HG02571 (cell line): ENCODE measurements around the gene TSPAN14.
"Not testable (repeated sequence)": the region's sequence is repeated elsewhere in the genome, so short reads cannot be mapped to it uniquely, and the experiment has no call there.

ENCODE experiments used
- ATAC-seq: cut with Tn5 transposase; IDR thresholded peaks from one replicate; pipeline ENCODE4 v1.9.1; 2021; ENCODE audit warnings: mild to moderate bottlenecking, moderate library complexity; ENCODE audit not compliant: unreplicated experiment

TSPAN14 gene, protein sequence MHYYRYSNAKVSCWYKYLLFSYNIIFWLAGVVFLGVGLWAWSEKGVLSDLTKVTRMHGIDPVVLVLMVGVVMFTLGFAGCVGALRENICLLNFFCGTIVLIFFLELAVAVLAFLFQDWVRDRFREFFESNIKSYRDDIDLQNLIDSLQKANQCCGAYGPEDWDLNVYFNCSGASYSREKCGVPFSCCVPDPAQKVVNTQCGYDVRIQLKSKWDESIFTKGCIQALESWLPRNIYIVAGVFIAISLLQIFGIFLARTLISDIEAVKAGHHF

DNA sequence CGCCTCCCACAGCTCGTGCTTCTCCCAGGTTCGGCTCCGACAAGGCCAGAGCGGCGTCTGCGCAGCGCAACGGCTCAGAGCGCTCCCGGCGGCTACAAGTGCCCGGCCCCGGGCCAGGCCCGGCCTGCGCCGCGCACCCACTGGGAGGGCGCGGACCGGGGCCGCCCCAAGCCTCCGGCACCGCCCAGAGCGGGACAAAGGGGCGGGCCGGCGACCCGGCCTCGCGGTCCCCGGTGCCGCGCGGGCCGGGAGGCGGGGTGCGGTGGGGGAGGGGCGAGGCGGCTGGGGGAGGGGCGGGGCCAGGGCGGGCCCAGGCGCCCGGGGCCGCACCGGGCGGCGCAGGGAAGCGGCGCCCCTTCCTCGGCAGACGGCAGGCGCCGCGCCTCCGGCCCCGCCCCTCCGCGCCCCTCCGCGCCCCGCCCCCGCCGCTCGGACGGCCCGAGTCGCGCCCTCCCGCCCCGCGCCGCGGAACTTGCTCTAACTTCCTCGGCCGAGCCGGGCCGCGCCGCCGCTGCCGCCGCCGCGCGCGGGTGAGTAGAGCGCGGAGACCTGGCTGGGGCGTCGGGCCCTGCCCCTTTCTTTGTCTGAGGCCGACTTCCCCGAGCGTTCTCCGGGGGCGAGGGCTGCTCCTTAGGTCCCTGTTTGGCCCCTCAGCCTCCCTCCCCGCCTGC, at the start of gene TSPAN14:
Gene TSPAN14 (plus strand): TSS at position 469 of the 671 bp plus-strand sequence. CDS start 34,924 bp downstream, outside the sequence.
- ATAC-seq = peak; percentile 61

DNA sequence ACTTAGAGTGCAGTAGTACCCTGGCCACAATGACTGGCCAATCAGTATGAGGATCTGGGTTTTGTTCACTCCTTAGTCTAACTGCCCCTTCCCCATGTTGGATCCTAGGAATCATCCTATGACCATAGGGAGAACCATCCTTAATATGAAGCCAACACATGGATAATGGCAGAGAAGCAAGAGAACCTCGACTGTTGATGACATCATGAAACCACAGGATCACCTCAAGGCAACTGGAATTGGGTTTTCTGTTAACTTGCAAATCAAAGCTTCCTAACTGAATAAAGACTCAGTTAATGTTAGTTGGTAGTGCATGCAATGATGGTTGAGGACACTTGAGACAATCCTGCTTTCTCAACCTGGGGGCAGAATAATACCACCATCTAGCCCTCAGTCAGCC, 49.1 kb upstream of the TSPAN14 start:
- no peak for ATAC-seq

DNA sequence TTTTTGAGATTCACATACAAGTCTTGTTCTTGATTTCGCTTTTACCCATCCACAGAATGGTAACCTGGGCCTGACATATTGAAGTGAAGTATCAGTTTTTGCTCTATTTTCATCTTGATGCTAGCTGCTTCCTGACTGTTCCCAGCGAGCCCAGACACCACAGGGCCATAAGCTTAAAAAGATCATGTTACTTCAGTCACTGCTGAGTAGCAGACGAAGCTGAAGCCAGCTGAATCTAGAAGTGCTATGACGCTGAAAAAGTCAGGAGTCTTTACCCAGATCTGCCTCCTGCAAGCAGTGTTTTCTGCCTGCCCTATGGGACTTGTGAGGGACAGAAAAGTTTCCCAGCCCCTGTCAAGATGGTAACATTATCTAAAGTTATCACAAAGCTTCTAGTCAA, 48.5 kb upstream of the TSPAN14 start:
- no peak for ATAC-seq

DNA sequence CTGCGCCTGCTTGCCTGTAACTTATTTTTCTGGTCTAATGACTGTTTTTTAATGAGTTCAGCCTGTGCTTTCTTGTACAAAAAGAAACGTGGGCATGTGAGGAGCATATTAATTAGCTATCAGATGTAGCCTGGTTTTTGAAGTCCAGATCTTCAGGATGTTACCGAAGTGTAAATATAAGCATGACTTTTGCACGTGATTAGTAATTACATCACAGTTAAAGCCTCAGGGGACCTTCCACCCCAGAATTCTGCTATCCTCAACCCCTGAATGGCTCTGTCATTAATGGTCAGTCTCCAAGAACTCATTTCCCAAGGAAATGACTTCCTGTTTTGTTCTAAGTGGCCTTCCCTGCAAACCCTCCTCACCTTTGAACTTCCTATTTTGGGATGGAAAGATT, 47.9 kb upstream of the TSPAN14 start:
- ATAC-seq = no peak

- ATAC-seq = peak; percentile 30
These were observed 46.3 kb upstream of the TSPAN14 start for GRCh38 chr10:80407812-80408241.

GRCh38 chr10:80408242-80409101, 45.6 kb upstream of the TSPAN14 start, which contains the start of gene PRXL2A:
TSS of gene PRXL2A (plus strand) at chr10:80408551. CDS start at chr10:80420468, 11,917 bp downstream.
- peak; percentile 95 for ATAC-seq

DNA sequence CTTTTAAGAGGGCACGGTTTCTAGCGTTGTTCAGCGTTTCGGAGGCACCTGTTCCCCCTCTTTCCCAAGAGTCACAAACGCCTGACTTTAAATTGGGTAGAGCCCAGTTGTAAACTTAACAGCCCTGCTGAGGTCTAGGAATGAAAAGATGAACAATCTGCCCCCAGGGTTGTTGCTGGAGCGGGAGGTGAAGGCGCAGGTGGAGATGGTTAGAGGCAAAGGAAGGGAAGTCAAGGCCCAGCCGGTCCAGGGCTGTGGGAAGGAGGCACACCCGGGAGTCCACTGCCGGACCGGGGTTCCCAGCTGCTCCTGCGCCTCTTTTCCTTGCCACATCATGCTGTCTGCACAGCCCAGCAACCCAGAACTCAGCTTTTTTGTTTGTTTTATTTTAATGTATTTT, 45.0 kb upstream of the TSPAN14 start:
- ATAC-seq = no peak

DNA sequence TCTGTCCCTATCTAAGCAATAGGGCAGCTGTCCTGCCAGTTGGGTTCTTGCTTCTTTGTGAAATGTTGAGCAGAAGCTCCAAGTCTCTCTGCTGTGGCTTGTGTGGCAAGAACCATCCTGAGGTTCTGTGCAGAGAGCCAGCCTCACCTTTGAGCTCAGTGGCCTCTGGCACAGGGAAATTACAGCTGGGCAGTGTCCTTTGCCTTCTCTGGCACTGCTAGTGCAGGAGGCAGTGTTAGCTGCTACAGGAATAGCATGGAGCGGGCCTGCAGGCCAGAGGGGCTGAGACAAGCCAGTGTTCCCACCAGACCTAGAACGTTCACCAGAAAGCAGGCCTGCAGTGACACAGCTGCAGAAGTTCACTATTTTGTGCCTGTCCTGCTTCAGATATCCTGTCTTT, 44.0 kb upstream of the TSPAN14 start:
- no peak for ATAC-seq

- no peak for ATAC-seq
These were observed 43.4 kb upstream of the TSPAN14 start for GRCh38 chr10:80410578-80411145.

DNA sequence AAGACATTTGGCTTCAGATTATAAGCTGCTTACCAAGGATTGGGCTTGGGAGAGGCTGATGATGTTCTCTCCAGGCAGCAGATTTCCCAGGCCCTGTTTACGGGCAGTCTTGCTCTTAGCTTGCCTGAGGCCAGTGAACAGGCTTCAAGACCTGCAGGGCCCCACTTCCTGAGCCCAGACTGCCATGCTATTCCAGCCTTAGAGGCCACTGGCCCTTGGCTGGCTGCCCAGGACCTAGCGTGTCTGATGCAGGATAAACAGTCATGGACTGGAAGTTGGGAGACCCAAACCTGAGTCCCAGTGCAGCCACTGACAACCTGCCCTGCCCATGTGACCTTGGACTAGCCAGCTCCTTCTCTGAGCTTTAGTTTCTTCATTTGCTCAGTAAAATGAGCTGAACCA, 42.8 kb upstream of the TSPAN14 start:
- ATAC-seq = no peak

- no peak for ATAC-seq
These were observed 42.4 kb upstream of the TSPAN14 start for GRCh38 chr10:80411681-80412220.

GRCh38 chr10:80412486-80412885, 41.6 kb upstream of the TSPAN14 start:
- ATAC-seq = no peak

GRCh38 chr10:80413271-80413996, 40.7 kb upstream of the TSPAN14 start:
- no peak for ATAC-seq

DNA sequence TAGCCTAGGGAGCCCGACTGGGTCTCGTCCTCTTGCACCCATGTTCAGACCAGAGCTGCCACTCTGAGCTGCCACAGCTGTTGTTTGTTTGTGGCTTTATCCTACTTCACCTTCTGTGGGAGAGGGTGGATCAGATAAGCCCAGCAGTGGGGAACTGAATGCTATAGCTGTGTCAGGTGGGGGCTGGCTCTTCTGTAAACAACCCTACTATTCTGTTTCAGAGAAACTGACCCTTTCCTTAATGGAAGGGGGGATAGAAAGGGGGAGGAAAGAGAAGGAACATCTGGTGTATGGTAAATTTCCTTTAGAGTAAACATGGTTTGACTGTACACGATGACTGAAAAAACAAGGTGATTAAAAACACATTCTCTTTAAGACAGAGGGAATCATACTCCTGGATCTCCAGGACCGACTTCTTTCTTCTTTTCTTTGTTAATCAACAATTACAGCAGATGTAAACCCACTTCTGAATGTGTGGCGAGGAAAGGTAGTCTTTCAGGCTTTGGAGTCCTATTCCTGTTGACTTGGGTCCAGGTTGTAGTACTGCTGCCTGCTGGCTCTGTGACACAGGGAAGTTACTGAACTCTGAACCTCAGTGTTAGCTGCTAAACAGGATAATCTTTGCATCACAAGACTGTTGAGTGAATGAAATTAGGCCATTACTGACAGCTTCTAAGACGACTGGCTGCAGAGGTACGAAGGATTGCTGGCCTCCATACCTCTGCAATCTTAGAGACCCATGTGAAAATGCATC, 39.8 kb upstream of the TSPAN14 start:
- ATAC-seq = no peak

DNA sequence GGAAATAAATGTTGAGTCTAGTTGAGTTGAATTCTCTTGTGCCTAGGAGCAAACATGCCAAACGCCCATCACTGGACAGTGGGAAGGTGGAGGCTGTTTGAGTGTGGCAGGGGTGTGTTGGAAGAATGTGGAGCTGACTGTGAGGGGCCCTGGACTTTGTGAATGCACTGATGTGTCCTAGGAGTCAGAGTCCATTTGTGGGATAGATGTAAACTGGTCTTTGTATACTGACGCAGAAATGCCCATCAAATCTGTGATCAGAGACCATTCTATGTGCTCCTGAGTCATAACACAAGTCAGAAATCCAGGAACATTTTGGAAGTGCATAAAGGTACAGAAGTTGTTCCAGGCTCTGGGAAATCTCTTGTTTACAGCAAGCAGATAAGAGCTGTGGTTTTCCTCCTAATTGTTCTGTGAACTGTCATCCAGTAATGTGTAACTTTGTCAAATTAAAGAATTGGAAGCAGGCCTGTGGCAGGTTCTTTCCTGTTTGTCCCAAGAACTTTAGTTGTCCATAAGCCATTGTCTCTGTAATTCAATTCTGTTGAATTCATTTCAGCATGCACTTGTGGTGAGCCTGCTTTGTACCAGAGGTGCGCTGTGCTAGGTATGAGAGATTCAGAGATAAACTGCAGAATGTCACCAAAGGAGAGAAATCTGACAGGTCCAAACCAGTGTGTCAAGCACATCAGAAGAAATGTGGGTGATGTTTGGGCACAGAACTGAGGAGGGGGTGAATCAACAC, 38.2 kb upstream of the TSPAN14 start:
- no peak for ATAC-seq

DNA sequence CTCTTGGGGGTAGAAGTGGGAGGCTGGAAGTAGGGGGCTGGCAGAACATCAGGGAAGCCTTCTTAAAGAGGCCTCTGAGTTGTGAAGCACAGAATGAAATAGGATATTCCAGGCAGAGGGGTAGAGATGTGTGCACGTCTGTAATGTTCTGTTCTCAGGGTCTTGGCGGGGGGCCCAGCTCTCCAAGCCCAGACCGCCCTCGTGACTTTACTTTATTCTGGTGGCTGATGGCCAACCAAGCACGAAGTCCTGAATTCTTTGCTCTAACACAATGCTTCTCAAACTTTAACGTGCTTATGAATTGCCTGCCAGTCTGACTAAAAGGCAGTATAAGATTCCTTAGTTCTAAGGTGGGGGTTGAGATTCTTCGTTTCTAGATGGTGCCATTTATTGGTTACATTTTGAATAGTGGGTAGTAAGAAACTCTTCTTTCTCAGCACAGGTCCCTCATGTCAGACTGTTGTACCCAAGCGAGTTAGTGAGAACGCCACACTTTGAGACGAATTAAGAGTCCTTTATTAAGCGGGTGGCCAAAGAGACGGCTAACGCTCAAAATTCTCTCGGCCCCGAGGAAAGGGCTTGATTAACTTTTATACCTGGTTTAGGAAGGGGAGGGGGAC, 37.5 kb upstream of the TSPAN14 start:
- ATAC-seq = no peak

GRCh38 chr10:80417256-80417655, 36.9 kb upstream of the TSPAN14 start:
- not testable (repeated sequence) for ATAC-seq

GRCh38 chr10:80421050-80421706, 32.9 kb upstream of the TSPAN14 start:
- ATAC-seq = peak; percentile 10
